ELR (cell line): ENCODE data around the gene SLCO4C1.
A peak's percentile ranks its signal among the peaks of the same experiment; 100 is the strongest.
"Not testable (repeated sequence)": the region's sequence is repeated elsewhere in the genome, so short reads cannot be mapped to it uniquely, and the experiment has no call there.

Source experiments
- DNase-seq: peaks from one replicate; pipeline ENCODE4 v3.0.0-alpha.2; 2015; ENCODE audit warnings: low read depth

SLCO4C1 gene, protein sequence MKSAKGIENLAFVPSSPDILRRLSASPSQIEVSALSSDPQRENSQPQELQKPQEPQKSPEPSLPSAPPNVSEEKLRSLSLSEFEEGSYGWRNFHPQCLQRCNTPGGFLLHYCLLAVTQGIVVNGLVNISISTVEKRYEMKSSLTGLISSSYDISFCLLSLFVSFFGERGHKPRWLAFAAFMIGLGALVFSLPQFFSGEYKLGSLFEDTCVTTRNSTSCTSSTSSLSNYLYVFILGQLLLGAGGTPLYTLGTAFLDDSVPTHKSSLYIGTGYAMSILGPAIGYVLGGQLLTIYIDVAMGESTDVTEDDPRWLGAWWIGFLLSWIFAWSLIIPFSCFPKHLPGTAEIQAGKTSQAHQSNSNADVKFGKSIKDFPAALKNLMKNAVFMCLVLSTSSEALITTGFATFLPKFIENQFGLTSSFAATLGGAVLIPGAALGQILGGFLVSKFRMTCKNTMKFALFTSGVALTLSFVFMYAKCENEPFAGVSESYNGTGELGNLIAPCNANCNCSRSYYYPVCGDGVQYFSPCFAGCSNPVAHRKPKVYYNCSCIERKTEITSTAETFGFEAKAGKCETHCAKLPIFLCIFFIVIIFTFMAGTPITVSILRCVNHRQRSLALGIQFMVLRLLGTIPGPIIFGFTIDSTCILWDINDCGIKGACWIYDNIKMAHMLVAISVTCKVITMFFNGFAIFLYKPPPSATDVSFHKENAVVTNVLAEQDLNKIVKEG

DNA sequence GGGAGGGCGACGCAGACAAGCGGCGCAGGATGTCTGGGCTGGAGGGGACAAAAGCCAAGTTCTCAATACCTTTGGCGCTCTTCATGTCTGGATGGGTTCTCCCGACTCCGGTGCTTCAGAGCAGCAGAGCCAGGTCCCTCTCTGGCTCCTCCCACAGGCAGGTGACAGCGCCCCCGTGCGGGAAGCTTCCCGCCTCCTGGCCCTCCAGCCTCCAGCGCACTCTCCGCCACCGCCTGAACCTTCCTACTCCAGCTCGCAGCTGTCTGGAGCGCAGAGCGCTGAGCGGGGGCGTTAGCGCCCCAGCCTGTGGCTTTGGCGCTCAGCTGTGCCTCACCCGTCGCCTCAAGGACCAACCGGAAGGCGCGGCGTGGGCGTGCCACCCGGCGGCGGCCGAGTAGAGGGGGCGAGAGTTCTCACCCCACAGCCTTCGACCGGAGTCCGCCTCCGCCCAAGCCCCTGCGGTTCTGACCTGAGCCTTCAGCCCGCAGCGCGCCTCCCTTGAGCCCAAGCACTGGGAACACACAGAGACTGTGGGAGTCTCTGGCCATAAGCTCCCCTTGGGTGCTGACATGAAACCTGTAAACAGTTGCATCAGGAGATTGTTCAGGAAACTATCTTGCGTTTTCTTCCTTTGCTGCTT lies at the start of gene SLCO4C1:
Gene SLCO4C1, minus strand, starts transcription at position 107 of the 640 bp plus-strand sequence. Its CDS starts 22 bp downstream, at position 85.
- no peak for DNase-seq

DNA sequence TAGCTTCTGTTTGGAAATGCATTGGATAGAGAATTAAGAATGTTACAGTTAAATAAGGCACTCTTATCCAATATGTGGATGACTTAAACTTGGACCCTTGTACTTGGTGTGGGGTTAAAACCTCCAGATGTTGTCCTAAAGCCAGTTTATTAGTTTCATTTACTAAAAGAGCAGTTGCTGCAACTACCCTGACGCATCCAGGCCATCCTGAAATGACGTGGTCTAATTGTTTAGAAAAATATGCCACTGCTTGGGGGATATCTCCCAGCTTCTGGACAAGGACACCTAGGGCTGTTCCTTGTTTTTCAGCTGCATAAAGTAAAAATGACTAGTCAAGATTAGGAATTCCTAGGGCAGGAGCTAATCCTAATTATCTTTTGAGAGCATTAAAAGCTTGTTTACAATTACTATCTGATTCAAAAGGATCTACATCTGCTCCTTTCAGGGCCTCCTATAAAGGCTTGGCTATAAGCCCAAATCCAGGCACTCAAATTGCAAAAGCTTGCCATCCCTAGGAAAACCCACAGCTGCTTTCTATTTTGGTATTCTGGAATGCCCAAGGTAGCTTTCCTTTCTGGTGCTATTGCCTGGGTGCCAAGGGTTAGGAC lies 45.7 kb upstream of the SLCO4C1 start:
- peak; percentile 39 for DNase-seq

DNA sequence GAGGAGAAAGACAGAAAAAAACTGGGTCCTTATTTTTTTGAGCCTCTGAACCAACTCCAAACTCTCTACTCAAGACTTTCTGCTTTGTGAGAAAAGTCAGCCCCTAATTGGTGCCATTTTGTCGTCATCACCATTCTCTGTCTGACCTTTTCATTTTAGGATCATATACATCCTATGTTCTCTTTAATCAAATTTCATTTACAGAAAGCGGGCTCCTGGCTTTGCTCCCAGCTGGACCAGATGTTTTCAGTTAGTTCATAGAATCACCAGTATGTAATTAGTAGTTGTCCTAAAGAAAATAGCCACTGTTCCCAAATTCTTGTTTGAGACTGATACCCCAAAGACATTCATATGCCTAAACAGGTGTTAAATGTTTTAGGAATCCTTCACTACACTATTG lies 28.6 kb upstream of the SLCO4C1 start:
- DNase-seq: no peak

DNA sequence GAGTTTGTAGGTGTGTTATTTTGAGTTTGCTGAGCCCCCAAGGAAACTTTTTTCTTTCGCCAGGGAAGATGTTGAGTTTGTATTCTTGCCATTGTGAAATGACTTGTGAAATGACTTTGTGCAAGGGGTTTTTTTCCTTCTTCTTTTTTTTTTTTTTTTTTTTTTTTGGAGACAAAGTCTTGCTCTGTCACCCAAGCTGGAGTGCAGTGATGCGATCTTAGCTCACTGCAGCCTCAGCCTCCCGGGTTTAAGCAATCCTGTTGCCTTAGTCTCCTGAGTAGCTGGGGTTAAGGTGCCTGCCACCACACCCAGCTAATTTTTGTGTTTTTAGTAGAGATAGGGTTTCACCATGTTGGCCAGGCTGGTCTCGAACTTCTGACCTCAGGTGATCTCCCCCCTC lies 22.7 kb upstream of the SLCO4C1 start:
- not testable (repeated sequence) for DNase-seq

DNA sequence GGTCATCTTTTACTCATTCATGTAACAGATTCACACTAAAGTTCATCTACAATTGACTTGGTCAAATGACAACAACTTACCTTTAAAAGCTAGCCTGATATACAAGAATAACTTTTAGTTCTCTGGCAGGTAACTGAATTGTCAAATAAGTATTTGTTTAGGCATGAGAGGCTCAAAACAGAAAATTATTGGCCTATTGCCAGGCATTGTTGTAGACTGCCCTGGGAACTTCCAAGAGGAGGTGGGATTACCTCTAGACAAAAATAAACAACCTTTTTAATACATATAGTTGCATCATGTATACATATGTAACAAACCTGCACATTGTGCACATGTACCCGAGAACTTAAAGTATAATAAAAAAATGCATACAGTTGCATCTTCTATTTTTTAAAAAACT lies 18.2 kb upstream of the SLCO4C1 start:
- no peak for DNase-seq

DNA sequence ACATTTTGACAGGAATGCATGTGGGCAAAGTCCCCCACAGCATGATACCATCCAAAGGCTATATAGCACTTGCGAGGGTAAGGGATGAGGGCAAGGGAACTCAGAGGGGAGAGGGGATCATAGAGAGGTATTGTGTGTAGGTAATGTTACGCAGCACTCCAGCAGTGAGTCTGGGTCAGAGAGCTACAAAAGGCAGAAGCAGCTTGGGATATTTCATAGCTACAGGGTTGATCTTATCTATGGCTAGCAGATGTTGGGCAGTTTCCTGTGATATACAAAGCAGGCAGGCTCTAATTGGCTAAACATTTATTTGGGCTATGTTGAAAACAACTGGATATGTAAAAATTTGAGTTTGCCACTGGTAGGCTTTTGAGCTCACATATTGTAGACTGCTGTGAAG lies 17.8 kb upstream of the SLCO4C1 start:
- no peak for DNase-seq

DNA sequence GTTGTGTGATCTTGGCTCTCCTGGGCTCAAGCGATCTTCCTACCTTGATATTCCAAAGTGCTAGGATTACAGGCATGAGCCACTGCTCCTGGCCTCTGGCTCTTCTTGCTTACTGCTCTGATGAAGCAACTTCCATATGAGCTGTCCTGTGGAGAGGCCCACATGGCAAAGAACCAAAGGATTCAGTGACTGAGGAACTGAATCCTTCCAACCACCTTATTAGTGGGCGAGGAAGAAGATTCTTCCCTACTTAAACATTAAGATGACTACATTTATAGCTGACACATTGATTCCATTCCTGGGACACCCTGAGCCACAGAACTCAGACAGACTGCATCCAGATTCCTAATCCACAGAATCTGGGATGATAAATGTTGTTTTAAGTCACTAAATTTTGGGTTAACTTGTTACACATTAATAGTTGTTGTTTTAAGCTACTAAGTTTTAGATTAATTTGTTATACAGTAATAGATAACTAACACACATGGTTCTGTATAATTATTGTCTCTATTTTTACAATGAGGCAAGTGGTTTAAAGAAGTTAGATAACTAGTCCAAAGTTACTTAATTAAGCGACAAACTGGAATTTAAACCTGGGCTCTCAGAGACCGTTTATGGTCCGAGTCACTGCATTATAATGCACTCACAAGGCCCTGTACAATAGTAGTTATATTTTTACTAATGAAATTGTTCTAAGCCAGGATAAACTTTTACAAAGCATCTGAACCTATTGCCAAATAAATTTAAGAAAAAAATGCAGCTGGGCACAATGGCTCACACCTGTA lies 16.7 kb upstream of the SLCO4C1 start:
- DNase-seq: peak; percentile 84

DNA sequence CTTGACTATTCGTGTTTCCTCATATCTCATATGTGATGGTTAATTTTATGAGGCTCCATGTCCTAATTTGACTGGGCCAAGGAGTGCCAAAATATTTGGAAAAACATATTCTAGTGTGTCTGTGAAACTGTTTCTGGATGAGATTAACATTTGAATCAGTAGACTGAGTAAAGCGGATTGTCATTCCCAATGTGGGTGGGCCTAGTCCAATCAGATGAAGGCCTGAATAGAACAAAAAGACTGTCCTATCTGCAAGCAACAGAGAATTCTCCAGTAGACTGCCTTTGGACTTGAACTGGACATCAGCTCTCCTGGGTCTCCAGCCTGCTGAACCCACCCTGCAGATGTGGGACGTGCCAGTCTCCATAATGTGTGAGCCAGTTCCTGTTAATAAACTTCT lies 13.5 kb upstream of the SLCO4C1 start:
- DNase-seq: no peak

DNA sequence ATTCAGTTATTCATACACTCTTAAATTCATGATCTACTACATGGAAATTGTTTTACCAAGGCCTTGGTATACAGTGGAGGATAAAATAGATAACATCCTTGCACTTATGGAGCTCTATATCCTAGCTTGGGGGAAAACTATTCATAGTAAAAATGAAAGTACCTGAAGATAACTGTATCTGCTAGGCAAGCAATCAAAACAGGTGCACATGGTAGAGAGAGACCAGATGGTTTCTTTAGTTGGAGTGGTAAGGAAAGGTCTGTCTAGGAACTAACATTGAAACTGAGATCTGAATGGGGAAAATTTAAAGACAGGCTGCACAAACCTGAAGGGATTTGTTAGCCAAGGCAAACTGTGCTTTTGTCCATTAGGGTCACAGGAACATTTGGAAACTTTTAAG lies 11.1 kb upstream of the SLCO4C1 start:
- no peak for DNase-seq

DNA sequence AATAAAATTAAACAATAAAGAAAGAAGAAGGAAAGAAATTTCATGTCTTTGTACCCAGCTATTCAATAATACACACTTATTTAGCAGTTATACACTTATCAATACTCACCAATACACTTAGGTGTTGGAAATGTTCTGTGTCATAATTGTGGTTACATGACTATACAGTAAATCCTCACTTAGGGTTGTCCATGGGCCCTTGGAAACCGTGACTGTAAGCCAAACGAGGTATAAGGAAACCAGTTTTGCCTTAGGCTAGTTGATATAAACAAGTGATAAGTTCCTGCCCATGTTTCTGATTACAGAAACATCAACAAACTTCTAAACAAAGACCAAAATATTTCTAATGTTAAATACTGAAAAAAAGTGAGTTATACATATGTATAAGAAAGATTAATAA lies 10.0 kb upstream of the SLCO4C1 start:
- peak; percentile 75 for DNase-seq

DNA sequence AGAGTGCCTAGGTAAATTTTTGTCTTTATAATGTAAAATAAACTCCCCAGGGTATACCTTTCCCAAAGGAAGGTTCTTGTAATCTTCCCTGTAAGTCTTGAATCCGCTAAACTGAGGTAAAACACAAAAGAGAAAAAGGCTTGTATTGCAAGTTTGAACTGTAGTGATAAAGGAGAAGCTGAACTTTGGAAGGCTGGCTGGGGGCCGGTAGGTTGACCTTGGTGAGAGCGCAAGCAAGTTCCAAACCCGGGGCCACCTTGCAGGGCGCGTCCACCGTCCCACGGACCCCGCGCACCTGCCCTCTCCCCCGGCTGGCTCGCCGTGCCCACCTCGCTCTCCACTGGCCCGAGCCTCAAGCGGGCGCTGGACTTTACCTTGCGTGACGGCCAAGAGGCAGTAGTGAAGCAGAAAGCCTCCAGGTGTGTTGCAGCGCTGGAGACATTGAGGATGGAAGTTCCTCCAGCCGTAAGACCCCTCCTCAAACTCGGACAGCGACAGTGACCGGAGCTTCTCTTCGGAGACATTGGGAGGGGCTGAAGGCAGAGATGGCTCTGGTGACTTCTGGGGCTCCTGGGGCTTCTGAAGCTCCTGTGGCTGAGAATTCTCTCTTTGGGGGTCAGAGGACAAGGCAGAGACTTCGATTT lies 428 bp downstream of the SLCO4C1 start:
- DNase-seq: no peak

DNA sequence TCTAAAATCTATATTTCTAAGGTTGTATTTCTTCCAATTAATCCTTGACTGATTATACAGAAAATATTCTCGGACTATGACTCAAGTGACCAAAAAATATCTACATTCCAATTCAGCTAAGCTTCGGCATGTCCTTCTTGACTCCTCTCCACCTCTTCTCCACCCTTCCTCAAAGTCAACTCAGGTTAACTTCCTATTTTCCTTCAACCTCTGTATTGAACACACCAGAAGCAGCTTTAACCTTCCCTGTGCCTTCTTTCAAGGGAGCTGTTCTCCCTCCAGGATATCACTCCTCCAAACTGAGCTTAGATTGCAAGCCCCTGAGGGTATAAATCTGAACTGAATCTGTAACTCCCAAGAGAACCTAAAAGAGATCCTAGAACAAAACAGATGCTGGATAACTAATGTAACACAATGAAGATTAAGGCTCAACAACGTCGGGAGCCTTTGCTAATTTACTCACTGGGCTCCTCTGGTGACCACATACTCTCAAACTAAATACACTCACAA lies 1.1 kb downstream of the SLCO4C1 start:
- DNase-seq: no peak

DNA sequence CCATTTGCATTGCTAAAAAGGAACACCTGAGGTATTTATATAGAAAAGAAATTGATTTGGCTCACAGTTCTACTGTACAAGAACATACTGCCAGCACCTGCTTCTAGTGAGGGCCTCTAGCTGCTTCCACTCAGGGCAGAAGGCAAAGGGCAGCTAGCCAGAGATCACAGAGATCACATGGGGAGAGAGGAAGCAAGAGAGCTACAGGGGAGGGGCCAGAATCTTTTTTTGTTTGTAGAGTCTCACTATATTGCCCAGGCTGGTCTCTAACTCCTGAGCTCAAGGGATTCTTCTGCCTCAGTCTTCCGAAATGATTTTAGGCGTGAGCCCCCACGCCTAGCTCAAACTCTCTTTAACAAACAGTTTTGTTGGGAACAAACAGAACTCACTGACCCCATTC lies 6.1 kb downstream of the SLCO4C1 start:
- DNase-seq: no peak

DNA sequence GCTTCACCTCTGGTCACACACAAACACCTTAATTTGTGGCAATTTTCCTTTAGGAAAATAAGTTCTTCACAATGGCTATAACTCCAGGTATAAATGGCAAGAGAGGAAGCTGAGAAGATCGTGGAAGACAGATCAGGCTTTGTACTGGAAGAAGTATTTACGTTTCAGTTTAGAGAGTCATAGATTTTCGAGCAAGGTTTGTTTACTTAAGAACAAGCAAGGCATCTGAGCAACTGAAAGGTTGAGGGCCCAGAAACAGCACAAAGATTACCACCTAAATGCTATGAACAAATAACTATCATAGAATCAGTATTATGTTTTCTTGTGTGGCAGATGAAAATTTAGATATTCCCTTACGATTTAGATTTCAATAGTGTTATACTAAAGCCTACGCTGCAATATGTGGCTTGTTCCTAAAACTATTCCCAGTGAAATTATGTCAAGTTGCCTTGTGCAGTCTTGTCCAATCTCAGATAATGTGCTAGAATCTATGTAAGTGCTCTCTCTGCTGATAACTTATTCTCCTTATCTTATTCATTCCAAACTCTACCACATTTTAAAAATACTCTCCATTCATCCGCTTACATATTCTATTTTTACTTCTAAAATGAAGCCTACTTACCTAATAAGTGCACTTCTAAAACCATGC lies 6.7 kb downstream of the SLCO4C1 start:
- DNase-seq: peak; percentile 56

DNA sequence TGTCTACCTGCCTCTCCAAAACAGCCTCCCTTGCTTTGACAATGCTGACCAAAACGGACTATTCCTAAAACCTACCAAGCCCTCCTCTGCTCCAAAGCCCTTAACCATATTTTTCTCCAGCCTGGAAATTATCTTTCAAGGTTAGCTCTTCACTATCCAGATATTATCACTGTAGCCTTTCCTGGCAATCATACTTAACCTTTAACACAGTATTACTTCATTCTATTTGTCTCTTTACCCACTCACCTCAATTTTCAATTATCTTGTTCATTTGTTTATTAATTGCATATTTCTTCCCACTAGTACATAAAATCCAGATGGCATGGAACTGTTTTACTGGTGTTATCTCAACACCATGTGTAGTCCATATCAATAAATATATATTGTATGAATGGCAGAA lies 7.5 kb downstream of the SLCO4C1 start:
- no peak for DNase-seq

DNA sequence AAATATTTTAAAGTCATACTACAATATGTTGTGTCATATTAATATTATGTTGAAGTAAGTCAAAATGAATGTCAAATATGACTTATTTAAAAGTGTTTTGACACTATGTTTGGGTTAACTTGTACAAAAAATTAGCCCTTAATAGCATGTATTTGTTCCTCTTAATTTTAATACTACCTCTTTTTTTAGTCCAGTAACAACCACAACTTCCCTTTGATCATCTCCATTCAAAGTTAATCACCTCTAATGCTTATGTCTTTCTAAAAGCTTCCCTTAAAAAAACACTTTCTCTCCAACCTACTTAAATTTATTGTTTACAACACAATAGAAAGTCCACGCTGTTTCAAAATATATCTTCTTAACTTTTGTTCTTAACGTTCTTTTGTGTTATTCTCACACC lies 9.6 kb downstream of the SLCO4C1 start:
- no peak for DNase-seq

DNA sequence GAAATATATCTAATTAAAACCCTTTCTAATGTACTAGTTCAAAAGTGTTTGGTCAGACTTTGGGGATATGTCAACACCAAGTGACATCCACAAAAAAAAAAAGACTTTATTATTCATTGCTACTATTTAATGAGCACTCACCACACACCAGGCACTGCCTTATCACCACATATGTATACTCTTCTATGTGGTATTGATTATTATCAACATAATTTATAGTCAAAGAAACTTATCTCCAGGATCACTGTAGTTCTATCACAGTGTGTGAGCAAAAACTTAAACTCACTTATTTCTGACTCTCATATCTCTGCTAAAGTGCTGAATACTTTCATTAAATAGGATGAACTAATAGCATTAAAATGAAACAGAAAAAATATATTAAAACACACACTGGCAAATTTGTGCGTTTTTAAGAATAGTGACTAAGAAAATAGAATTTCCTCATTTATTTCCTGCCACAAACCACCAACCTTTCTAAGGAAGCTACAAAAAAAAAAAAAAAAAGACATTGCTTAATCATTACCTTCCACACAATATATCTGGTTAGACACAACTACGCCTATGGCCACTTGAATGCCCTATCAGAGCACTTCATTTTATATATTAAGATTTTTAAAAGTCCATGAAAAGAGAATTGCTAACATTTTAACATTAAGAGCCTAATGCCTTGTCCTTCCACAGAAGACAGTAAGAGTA lies 12.8 kb downstream of the SLCO4C1 start:
- peak; percentile 38 for DNase-seq

DNA sequence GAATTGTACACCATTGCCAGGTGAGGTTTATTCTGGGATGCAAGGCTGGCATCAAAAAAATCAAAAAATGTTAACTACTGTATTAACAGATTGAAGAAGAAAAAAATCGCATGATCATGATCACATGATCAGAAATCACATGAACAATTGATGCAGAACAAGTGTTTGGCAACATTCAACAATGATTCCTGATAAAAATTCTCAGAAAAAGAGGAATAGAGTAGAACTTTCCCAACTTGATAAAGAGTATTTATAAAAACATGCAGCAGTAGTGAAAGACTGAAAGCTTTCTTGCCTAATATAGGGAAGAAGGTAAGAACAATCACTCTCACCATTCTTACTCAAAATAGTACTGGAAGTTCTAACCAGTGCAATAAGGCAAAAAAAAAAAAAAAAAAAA lies 16.4 kb downstream of the SLCO4C1 start:
- DNase-seq: no peak

DNA sequence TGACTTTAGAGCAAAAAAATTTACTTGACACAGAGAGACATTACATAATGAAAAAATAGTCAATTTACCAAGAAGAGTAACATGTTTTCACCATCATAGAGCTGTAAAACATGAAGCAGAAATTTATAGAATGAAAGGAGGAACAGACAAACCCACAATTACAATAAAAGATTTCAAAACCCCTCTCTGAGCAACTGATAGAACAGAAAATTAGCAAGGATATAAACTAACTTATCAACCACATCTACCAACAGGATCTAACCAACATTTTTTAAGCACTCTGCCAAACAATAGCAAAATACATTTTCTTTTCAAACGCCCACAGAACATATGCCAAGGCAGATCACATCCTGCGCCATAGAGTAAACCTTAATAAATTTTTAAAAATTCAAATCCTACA lies 17.9 kb downstream of the SLCO4C1 start:
- no peak for DNase-seq

DNA sequence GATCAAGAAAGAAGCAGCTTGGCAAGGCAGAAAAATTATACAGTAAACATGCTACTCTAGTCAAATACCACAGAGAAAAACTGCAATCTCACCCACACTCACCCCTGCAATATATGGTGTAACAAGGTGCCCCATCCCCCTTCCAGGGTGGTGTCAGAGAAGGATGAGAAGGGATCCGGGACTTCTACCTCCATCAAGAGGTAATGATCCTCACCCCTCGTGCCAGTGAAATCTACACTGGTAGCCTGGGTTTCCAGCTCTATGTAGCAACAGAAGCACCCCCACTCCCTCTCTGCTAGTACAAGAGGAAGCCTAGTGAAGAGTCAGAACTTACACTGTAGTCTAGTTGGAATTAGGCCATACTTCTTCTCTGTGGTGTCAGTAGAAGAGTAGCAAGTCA lies 18.9 kb downstream of the SLCO4C1 start:
- no peak for DNase-seq
